ENCODE data around the gene KCNQ4. TPM values are rescaled to one million over a fixed set of nuclear protein-coding genes. Genes with fewer than 3 reads are reported as not detected.

The KCNQ4 gene
- total and polyA plus RNA-seq, 2 of the 8 experiments (the other 6 are each of a cell fraction or from before 2014, with no cell fraction given), result 2.2 to 3.9 TPM

- Histone ChIP-seq H3K27me3 (replicated peaks in 1 of 4; ENCODE audit: control insufficient read depth in 3 of 4, extremely low read depth in 1 of 4, insufficient read depth in 3 of 4, low read length in 3 of 4) (no peaks in the 10 kb centered on the region; a peak in 1 of 7 replicates), H3K14ac (ENCODE audit: insufficient read length) (no peak overlapping the region), H4K20me1 (replicated peaks in 1 of 2; ENCODE audit: control insufficient read depth in 1 of 2, insufficient read depth in 2 of 2, low read length in 2 of 2) (no peaks in the 10 kb centered on the region), H3K79me2 (ENCODE audit: control insufficient read depth in 1 of 2, insufficient read depth in 2 of 2, low read length in 2 of 2) (no peaks in the 10 kb centered on the region), H3K79me1 (ENCODE audit: low read depth, low read length) (no peaks in the 10 kb centered on the region), H4K91ac (replicated peaks; ENCODE audit: insufficient read length, low read length) (no peak overlapping the region), H2BK20ac (ENCODE audit: low read length) (no peak overlapping the region), H4K5ac (ENCODE audit: insufficient read length, low read depth, low read length) (no peak overlapping the region), H2BK12ac (ENCODE audit: low read depth, low read length) (no peak overlapping the region), H2BK120ac (replicated peaks; ENCODE audit: low read depth, low read length) (no peak overlapping the region), H3K36me3 (ENCODE audit: control insufficient read depth in 2 of 4, insufficient read depth in 4 of 4, low read length in 3 of 4) (no peaks in the 10 kb centered on the region), H3K4me1 (replicated peaks in 1 of 4; ENCODE audit: control insufficient read depth in 3 of 4, insufficient read depth in 4 of 4, low read length in 3 of 4) (peaks cover 0 to 7% (median 4%) of the 10 kb centered on the region in 4 experiments; a peak in 4 of 7 replicates), H3K4me3 (ENCODE audit: extremely low read depth in 1 of 4, insufficient read depth in 2 of 4, low read depth in 3 of 4, low read length in 4 of 4) (no peak overlapping the region), H3K56ac (replicated peaks; ENCODE audit: insufficient read length, low read depth, low read length) (no peak overlapping the region), H3K23me2 (ENCODE audit: low read depth, low read length) (no peaks in the 10 kb centered on the region), H3K18ac (ENCODE audit: extremely low read depth, low read length) (no peak overlapping the region), H3K9me3 (ENCODE audit: insufficient read depth in 2 of 2, low read depth in 1 of 2, low read length in 1 of 2) (no peaks in the 10 kb centered on the region), H3K4me2 (ENCODE audit: insufficient read depth in 1 of 2, low read depth in 2 of 2, low read length in 2 of 2) (no peak overlapping the region), H3K27ac (ENCODE audit: low read depth, low read length) (no peak overlapping the region), H2AK5ac (ENCODE audit: low read depth, low read length) (no peak overlapping the region), H2BK15ac (ENCODE audit: low read length) (no peak overlapping the region), H3K23ac (ENCODE audit: insufficient read length) (no peak overlapping the region), H2AFZ (ENCODE audit: low read length) (no peak overlapping the region), H3K4ac (replicated peaks; ENCODE audit: insufficient read length, low read depth, low read length) (no peak overlapping the region), H4K8ac (ENCODE audit: extremely low read depth, insufficient read depth, low read length) (no peak overlapping the region), H3K9ac (replicated peaks in 1 of 4; ENCODE audit: extremely low read depth in 1 of 4, low read depth in 3 of 4, low read length in 3 of 4) (no peak overlapping the region), H2BK5ac (ENCODE audit: low read depth, low read length) (no peak overlapping the region)
- no peak for DNase-seq (ENCODE audit: low read depth in 1 of 2, low spot score in 2 of 2)
- CTCF ChIA-PET (ENCODE audit: partially characterized antibody), result interaction anchor here (0.5 to 1.5 kb wide), 3 partner anchors 11 to 867 kb away, joined by 3 to 4 read pairs (median 3); no protein-coding TSS in a partner anchor
- POLR2A ChIA-PET (ENCODE audit: partially characterized antibody), result interaction anchor here (1.2 kb wide), 1 partner anchor 10 kb away, joined by 3 read pairs; no protein-coding TSS in a partner anchor
- 89% methylated on average over 6 of the region's 6 CpGs; no CpG with 5 or more reads in 1 of the 2 experiments for WGBS, 2 experiments (ENCODE audit: extremely low coverage in 1 of 2, insufficient coverage in 1 of 2, insufficient read length in 1 of 2, insufficient replicate concordance in 2 of 2, low coverage in 1 of 2, low lambda C conversion rate in 2 of 2, missing lambda C conversion rate in 1 of 2)
- no peak for FAIRE-seq
- no peak for TF ChIP-seq RFX5 (IDR thresholded peaks at IDR 0.05; ENCODE audit: borderline replicate concordance, low read depth, low read length)
- TF ChIP-seq HDAC6 (IDR thresholded peaks at IDR 0.05; ENCODE audit: low read depth, low read length), result no peak
- TF ChIP-seq RNF2 (IDR thresholded peaks at IDR 0.05; ENCODE audit: borderline replicate concordance, low read depth, low read length, missing control alignments, poor library complexity, severe bottlenecking), result no peak
- no peak for TF ChIP-seq RXRA (IDR thresholded peaks at IDR 0.05; ENCODE audit: insufficient read depth, low read depth, low read length)
- TF ChIP-seq EZH2 (IDR thresholded peaks at IDR 0.05; ENCODE audit: low read depth, low read length, severe bottlenecking), result no peak
- TF ChIP-seq KDM5A (IDR thresholded peaks at IDR 0.05; ENCODE audit: low read length), result no peak
- no peak for TF ChIP-seq TAF1 (IDR thresholded peaks at IDR 0.05; ENCODE audit: low read depth, low read length)
- TF ChIP-seq, protein P1, sequence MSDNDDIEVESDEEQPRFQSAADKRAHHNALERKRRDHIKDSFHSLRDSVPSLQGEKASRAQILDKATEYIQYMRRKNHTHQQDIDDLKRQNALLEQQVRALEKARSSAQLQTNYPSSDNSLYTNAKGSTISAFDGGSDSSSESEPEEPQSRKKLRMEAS (IDR thresholded peaks at IDR 0.05), result no peak
- TF ChIP-seq CREB1 (IDR thresholded peaks at IDR 0.05), result no peak
- TF ChIP-seq TCF12 (IDR thresholded peaks at IDR 0.05; ENCODE audit: low read depth, low read length), result no peak
- no peak for TF ChIP-seq CTBP2 (IDR thresholded peaks at IDR 0.05; ENCODE audit: borderline replicate concordance, insufficient read depth, insufficient read length, low read length)
- no peak for TF ChIP-seq ASH2L (IDR thresholded peaks at IDR 0.05; ENCODE audit: low read length)
- TF ChIP-seq USF2 (IDR thresholded peaks at IDR 0.05; ENCODE audit: low read length), result no peak
Measured at GRCh38 chr1:40808909-40809308, 25.3 kb downstream of the KCNQ4 start.
